IMR-90 (cell line): Measurements from ENCODE around the gene ZNF467. TPM values are rescaled to one million over a fixed set of nuclear protein-coding genes. Genes with fewer than 3 reads are reported as not detected.

Experiments
- ATAC-seq: fragments of 200-7000 bp; cut with Tn5 transposase; 2 replicates; pipeline ENCODE4 v1.9.1; 2020; ENCODE audit warnings: low read depth, mild to moderate bottlenecking, moderate library complexity
- BruUV-seq: library from RNA; stranded (reverse); fragments of 400-500 nt; replicated peaks from 2 replicates; lab custom pipeline; 2021; lab: Mats Ljungman, UMichigan
- CTCF ChIA-PET: fragments of 300-600 bp; formaldehyde crosslinking; extraction: SDS; loops from one replicate; lab custom pipeline; 2021; ENCODE audit warnings: antibody characterized with exemption; lab: Yijun Ruan, JAX
- POLR2A ChIA-PET: fragments of 300-600 bp; sonication (Branson Sonifier 250); formaldehyde crosslinking; loops from one replicate; lab custom pipeline; 2022; ENCODE audit warnings: antibody characterized with exemption; ENCODE audit not compliant: unreplicated experiment; lab: Charles Lee
- DNase-seq: peaks from one replicate; pipeline ENCODE4 v3.0.0; 2013
- H2AFZ ChIP-seq: replicated peaks from 2 replicates; pipeline ENCODE3; 2013; ENCODE audit warnings: low read length, mild to moderate bottlenecking; ENCODE audit not compliant: poor library complexity
- H2AK5ac ChIP-seq: 2 replicates; pipeline ENCODE4 v1.6.1; 2013; ENCODE audit warnings: low read depth, low read length, inconsistent platforms
- H2AK9ac ChIP-seq: replicated peaks from 2 replicates; pipeline ENCODE3; 2013; ENCODE audit warnings: mild to moderate bottlenecking, low read depth, low read length, moderate library complexity; ENCODE audit not compliant: poor library complexity
- H2BK120ac ChIP-seq: 2 replicates; pipeline ENCODE4 v1.6.1; 2013; ENCODE audit warnings: low read depth, low read length, inconsistent platforms
- H2BK15ac ChIP-seq: 3 replicates; pipeline ENCODE4 v1.6.1; 2013; ENCODE audit warnings: low read depth, low read length, inconsistent platforms
- H2BK20ac ChIP-seq: 2 replicates; pipeline ENCODE4 v1.6.1; 2013; ENCODE audit warnings: low read depth, mild to moderate bottlenecking, inconsistent platforms, low read length, moderate library complexity
- H2BK5ac ChIP-seq: 2 replicates; pipeline ENCODE4 v1.6.1; 2013; ENCODE audit warnings: mild to moderate bottlenecking, low read depth, low read length, inconsistent platforms; ENCODE audit not compliant: poor library complexity, severe bottlenecking
- H3K14ac ChIP-seq: replicated peaks from 2 replicates; pipeline ENCODE4 v1.6.1; 2013; ENCODE audit warnings: low read depth, low read length, inconsistent platforms
- H3K18ac ChIP-seq: 2 replicates; pipeline ENCODE4 v1.6.1; 2013; ENCODE audit warnings: low read depth, low read length, control low read depth
- H3K23ac ChIP-seq: 2 replicates; pipeline ENCODE4 v1.6.1; 2013; ENCODE audit warnings: low read depth, low read length, inconsistent platforms
- H3K27ac ChIP-seq: 2 replicates; pipeline ENCODE4 v1.5.1; 2013; ENCODE audit warnings: mild to moderate bottlenecking, control low read depth, low read length; ENCODE audit not compliant: insufficient read depth
- H3K27me3 ChIP-seq: 2 replicates; pipeline ENCODE4 v1.6.1; 2013; ENCODE audit warnings: low read length; ENCODE audit not compliant: control insufficient read depth, insufficient read depth
- H3K36me3 ChIP-seq: 2 replicates; pipeline ENCODE4 v1.6.1; 2013; ENCODE audit warnings: low read length, mixed read lengths; ENCODE audit not compliant: control insufficient read depth, insufficient read depth
- H3K4ac ChIP-seq: 2 replicates; pipeline ENCODE4 v1.6.1; 2013; ENCODE audit warnings: low read depth, low read length, inconsistent platforms
- H3K4me1 ChIP-seq: 2 replicates; pipeline ENCODE4 v1.6.1; 2013; ENCODE audit warnings: low read length, mixed read lengths; ENCODE audit not compliant: control insufficient read depth, insufficient read depth
- H3K4me2 ChIP-seq: 2 replicates; pipeline ENCODE4 v1.6.1; 2013; ENCODE audit warnings: low read depth, mild to moderate bottlenecking, control low read depth, low read length, moderate library complexity
- H3K4me3 ChIP-seq: 2 replicates; pipeline ENCODE4 v1.5.1; 2013; ENCODE audit warnings: low read depth, mild to moderate bottlenecking, control low read depth, low read length, moderate library complexity; ENCODE audit not compliant: insufficient read depth
- H3K56ac ChIP-seq: 2 replicates; pipeline ENCODE4 v1.6.1; 2013; ENCODE audit warnings: low read length, inconsistent platforms; ENCODE audit not compliant: insufficient read depth; ENCODE audit errors: extremely low read depth
- H3K79me1 ChIP-seq, 2 experiments: 2 replicates each; pipeline ENCODE4 v1.6.1; 2013; ENCODE audit warnings: low read length in 2 of 2, inconsistent platforms in 1 of 2, low read depth in 1 of 2
- H3K9ac ChIP-seq: 2 replicates; pipeline ENCODE4 v1.6.1; 2013; ENCODE audit warnings: low read depth, low read length, control low read depth
- H3K9me1 ChIP-seq: 2 replicates; pipeline ENCODE4 v1.6.1; 2013; ENCODE audit warnings: low read length, inconsistent platforms; ENCODE audit not compliant: insufficient read depth
- H3K9me3 ChIP-seq: 2 replicates; pipeline ENCODE4 v1.6.1; 2013; ENCODE audit warnings: low read length; ENCODE audit not compliant: control insufficient read depth, insufficient read depth
- H4K20me1 ChIP-seq: 2 replicates; pipeline ENCODE4 v1.6.1; 2013; ENCODE audit warnings: low read length, inconsistent platforms; ENCODE audit not compliant: insufficient read depth
- H4K5ac ChIP-seq: 2 replicates; pipeline ENCODE4 v1.6.1; 2013; ENCODE audit warnings: mild to moderate bottlenecking, low read depth, low read length, control low read depth
- H4K8ac ChIP-seq, 2 experiments: 2 replicates each; pipeline ENCODE4 v1.6.1; 2013; ENCODE audit warnings: low read depth in 2 of 2, low read length in 2 of 2, control low read depth in 1 of 2, inconsistent platforms in 1 of 2
- H4K91ac ChIP-seq: 2 replicates; pipeline ENCODE4 v1.6.1; 2013; ENCODE audit warnings: low read depth, low read length, inconsistent platforms; ENCODE audit not compliant: insufficient read depth
- BHLHE40 ChIP-seq: fragments of 150-350 bp; IDR thresholded peaks from 2 replicates; pipeline ENCODE4 v1.6.1; 2016; ENCODE audit warnings: mild to moderate bottlenecking, low read depth, low read length
- CEBPB ChIP-seq: IDR thresholded peaks from 2 replicates; pipeline ENCODE4 v1.6.1; 2012; ENCODE audit warnings: low read depth, low read length, improper control_type of control experiment
- ELK1 ChIP-seq: fragments of 150-350 bp; IDR thresholded peaks from 2 replicates; pipeline ENCODE4 v1.6.1; 2016; ENCODE audit warnings: low read depth, mild to moderate bottlenecking, low read length, moderate library complexity, borderline replicate concordance
- FOS ChIP-seq: fragments of 150-350 bp; IDR thresholded peaks from 2 replicates; pipeline ENCODE4 v1.6.1; 2016; ENCODE audit warnings: low read depth, low read length
- MAFK ChIP-seq: IDR thresholded peaks from 2 replicates; pipeline ENCODE4 v1.6.1; 2012; ENCODE audit warnings: low read depth, low read length, improper control_type of control experiment
- MXI1 ChIP-seq: IDR thresholded peaks from 2 replicates; pipeline ENCODE4 v1.6.1; 2012; ENCODE audit warnings: low read depth, mild to moderate bottlenecking, low read length, moderate library complexity, borderline replicate concordance
- NFE2L2 ChIP-seq: fragments of 150-350 bp; IDR thresholded peaks from 2 replicates; pipeline ENCODE4 v1.6.1; 2016; ENCODE audit warnings: low read depth, mild to moderate bottlenecking, low read length
- RFX5 ChIP-seq: IDR thresholded peaks from 2 replicates; pipeline ENCODE4 v1.8.0; 2012; ENCODE audit warnings: low read depth, mild to moderate bottlenecking, low read length, moderate library complexity
- WGBS, 2 experiments: methylation state at CpG; one replicate each; pipeline versions ENCODE4 v1.1.5 to v1.1.7; 2013; ENCODE audit warnings: missing lambda C conversion rate in 2 of 2; ENCODE audit not compliant: insufficient read length in 1 of 2; ENCODE audit errors: extremely low coverage in 2 of 2; 5-methylcytosine and 5-hydroxymethylcytosine counted together
- dilution Hi-C: fragments of 300-500 bp; cut with HindIII; formaldehyde crosslinking; loops from one replicate; pipeline ENCODE4 v1.14.3; 2018; ENCODE audit warnings: low sequenced_read_pairs; ENCODE audit not compliant: unreplicated experiment
- in situ Hi-C: fragments of 300-500 bp; cut with MboI; formaldehyde crosslinking; loops from 3 replicates; pipeline ENCODE4 v1.14.3; 2019; ENCODE audit warnings: low sequenced_read_pairs, inconsistent platforms, mixed read lengths
- intact Hi-C: fragments of 100-400 bp; cut with micrococcal nuclease; formaldehyde crosslinking; loops from 2 replicates; pipeline ENCODE4 v1.10.0; 2022
- polyA plus RNA-seq, 3 experiments: library from polyadenylated mRNA; depleted of rRNA; stranded (reverse); fragments of >200 nt; gene quantifications; 2 replicates each; pipeline ENCODE4 v1.2.3, GENCODE V29; 2012; ENCODE audit warnings: low replicate concordance in 1 of 3
- total RNA-seq: library from RNA; depleted of rRNA; stranded (reverse); fragments of >200 nt; gene quantifications from 2 replicates; pipeline ENCODE4 v1.2.3, GENCODE V29; 2012

The ZNF467 gene
- total and polyA plus RNA-seq, 2 of the 4 experiments (the other 2 are of a cell fraction): 0.67 TPM; not detected in 1

- Histone ChIP-seq H2AK9ac (no peak overlapping the region), H4K91ac (no peak overlapping the region), H3K23ac (no peak overlapping the region), H3K18ac (no peak overlapping the region), H3K36me3 (no peaks in the 10 kb centered on the region), H3K27me3 (peaks cover 20% of the 10 kb centered on the region), H3K79me1 (no peaks in the 10 kb centered on the region), H3K4me1 (no peaks in the 10 kb centered on the region), H2AFZ (no peak overlapping the region), H2BK120ac (no peak overlapping the region), H2BK15ac (no peak overlapping the region), H3K56ac (no peak overlapping the region), H3K27ac (no peak overlapping the region), H3K9me3 (no peaks in the 10 kb centered on the region), H4K5ac (no peak overlapping the region), H3K9me1 (no peaks in the 10 kb centered on the region), H2BK5ac (no peak overlapping the region), H3K9ac (no peak overlapping the region), H3K4me3 (no peak overlapping the region), H3K4ac (no peak overlapping the region), H4K8ac (no peak overlapping the region), H4K20me1 (no peaks in the 10 kb centered on the region), H3K4me2 (no peak overlapping the region), H3K14ac (no peak overlapping the region), H2AK5ac (no peak overlapping the region), H2BK20ac (no peak overlapping the region)
- BruUV-seq: no TSS peak
- dilution Hi-C loops: no loop called here
- no peak for DNase-seq
- ChIA-PET POLR2A (no interaction called here), CTCF (no interaction called here)
- TF ChIP-seq ELK1 (no peak), NFE2L2 (no peak), FOS (no peak), CEBPB (no peak), MAFK (no peak), RFX5 (no peak), MXI1 (no peak), BHLHE40 (no peak)
- intact Hi-C loops: no loop called here
- WGBS, 2 experiments: 49% methylated on average over 6 of the region's 15 CpGs; no CpG with 5 or more reads in 1 of the 2 experiments
- in situ Hi-C loops: no loop called here
- ATAC-seq: no peak
Measured at GRCh38 chr7:149814494-149814893, 41.1 kb upstream of the ZNF467 start.
